ENCODE data around the gene MSH5.

DNA sequence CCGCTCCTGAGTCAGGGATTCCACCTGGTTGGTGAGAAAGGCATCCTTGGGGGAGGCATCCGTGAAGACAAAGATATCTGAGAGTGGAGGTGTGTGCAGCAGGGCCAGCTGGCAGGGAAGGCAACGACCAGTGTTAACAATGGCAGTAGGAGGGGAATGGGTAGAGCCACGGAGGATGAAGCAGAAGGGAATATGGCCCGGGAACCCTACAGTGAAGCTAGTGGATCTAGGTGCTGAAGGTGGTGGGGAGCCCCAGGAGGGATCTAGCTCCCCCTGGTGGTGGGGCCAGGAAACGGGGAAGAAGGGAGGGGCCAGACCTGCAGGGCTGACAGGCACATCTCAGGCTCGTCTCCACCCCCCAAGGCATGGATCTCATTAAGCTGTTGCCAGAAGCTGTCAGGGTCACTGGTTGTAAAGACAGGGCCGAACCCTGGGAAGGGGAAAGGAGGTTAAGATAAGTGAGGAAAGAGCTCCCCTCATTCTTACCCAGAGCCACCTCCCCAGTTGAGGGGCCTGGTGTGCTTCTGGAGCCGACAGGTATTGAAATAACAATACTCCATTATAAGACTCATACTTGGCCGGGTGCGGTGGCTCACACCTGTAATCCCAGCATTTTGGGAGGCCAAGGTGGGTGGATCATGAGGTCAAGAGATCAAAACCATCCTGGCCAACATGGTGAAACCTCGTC lies 30.0 kb downstream of the MSH5 start:
- TF ChIP-seq, protein P1, sequence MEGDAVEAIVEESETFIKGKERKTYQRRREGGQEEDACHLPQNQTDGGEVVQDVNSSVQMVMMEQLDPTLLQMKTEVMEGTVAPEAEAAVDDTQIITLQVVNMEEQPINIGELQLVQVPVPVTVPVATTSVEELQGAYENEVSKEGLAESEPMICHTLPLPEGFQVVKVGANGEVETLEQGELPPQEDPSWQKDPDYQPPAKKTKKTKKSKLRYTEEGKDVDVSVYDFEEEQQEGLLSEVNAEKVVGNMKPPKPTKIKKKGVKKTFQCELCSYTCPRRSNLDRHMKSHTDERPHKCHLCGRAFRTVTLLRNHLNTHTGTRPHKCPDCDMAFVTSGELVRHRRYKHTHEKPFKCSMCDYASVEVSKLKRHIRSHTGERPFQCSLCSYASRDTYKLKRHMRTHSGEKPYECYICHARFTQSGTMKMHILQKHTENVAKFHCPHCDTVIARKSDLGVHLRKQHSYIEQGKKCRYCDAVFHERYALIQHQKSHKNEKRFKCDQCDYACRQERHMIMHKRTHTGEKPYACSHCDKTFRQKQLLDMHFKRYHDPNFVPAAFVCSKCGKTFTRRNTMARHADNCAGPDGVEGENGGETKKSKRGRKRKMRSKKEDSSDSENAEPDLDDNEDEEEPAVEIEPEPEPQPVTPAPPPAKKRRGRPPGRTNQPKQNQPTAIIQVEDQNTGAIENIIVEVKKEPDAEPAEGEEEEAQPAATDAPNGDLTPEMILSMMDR (conservative IDR thresholded peaks at IDR 0.05; ENCODE audit: low read length) = peak; percentile 93
- TF ChIP-seq EZH2phosphoT487 (IDR thresholded peaks at IDR 0.05; ENCODE audit: borderline replicate concordance, low read depth, low read length) = no peak

Data from OCI-LY7 (cell line).